ENCODE measurements around the gene HSD17B4.
"Not testable (repeated sequence)": the region's sequence is repeated elsewhere in the genome, so short reads cannot be mapped to it uniquely, and the experiment has no call there.

Gene HSD17B4

GRCh38 chr5:119476341-119476740 lies 24.0 kb downstream of the HSD17B4 start:
- Histone ChIP-seq H3K27me3 (ENCODE audit: control insufficient read depth in 1 of 2, insufficient read depth in 2 of 2, low read length in 2 of 2) (no peaks in the 10 kb centered on the region), H3K4me3 (ENCODE audit: low read depth in 1 of 2, low read length in 2 of 2) (no peak overlapping the region), H3K4me1 (ENCODE audit: control insufficient read depth in 1 of 2, insufficient read depth in 2 of 2, low read length in 2 of 2) (no peaks in the 10 kb centered on the region), H3K27ac (ENCODE audit: low read depth, low read length) (no peak overlapping the region), H3K36me3 (ENCODE audit: control insufficient read depth in 1 of 2, insufficient read depth in 2 of 2, low read length in 2 of 2) (peaks cover 14 to 34% of the 10 kb centered on the region in 2 donors), H3K9me3 (ENCODE audit: control insufficient read depth in 1 of 2, low read length in 2 of 2) (no peaks in the 10 kb centered on the region), H3K9ac (ENCODE audit: low read depth in 1 of 2, low read length in 2 of 2) (no peak overlapping the region)

GRCh38 chr5:119478781-119479180 lies 26.5 kb downstream of the HSD17B4 start:
- Histone ChIP-seq H3K9me3 (ENCODE audit: control insufficient read depth in 1 of 2, low read length in 2 of 2) (no peaks in the 10 kb centered on the region), H3K36me3 (ENCODE audit: control insufficient read depth in 1 of 2, insufficient read depth in 2 of 2, low read length in 2 of 2) (peaks cover 10 to 35% of the 10 kb centered on the region in 2 donors), H3K27me3 (ENCODE audit: control insufficient read depth in 1 of 2, insufficient read depth in 2 of 2, low read length in 2 of 2) (no peaks in the 10 kb centered on the region), H3K4me3 (ENCODE audit: low read depth in 1 of 2, low read length in 2 of 2) (no peak overlapping the region), H3K4me1 (ENCODE audit: control insufficient read depth in 1 of 2, insufficient read depth in 2 of 2, low read length in 2 of 2) (no peaks in the 10 kb centered on the region), H3K9ac (ENCODE audit: low read depth in 1 of 2, low read length in 2 of 2) (no peak overlapping the region), H3K27ac (ENCODE audit: low read depth, low read length) (no peak overlapping the region)

- H3K9me3 ChIP-seq (ENCODE audit: control insufficient read depth in 1 of 2, low read length in 2 of 2); H3K9ac ChIP-seq (ENCODE audit: low read depth in 1 of 2, low read length in 2 of 2); H3K27ac ChIP-seq (ENCODE audit: low read depth, low read length); H3K4me3 ChIP-seq (ENCODE audit: low read depth in 1 of 2, low read length in 2 of 2); H3K4me1 ChIP-seq (ENCODE audit: control insufficient read depth in 1 of 2, insufficient read depth in 2 of 2, low read length in 2 of 2); H3K27me3 ChIP-seq (ENCODE audit: control insufficient read depth in 1 of 2, insufficient read depth in 2 of 2, low read length in 2 of 2): not testable (repeated sequence)
- H3K36me3 ChIP-seq (ENCODE audit: control insufficient read depth in 1 of 2, insufficient read depth in 2 of 2, low read length in 2 of 2): peaks cover 7 to 30% of the 10 kb centered on the region in 2 donors
Measured at GRCh38 chr5:119480629-119481028, 28.3 kb downstream of the HSD17B4 start.

- no peak overlapping the region for H3K4me3 ChIP-seq (ENCODE audit: low read depth in 1 of 2, low read length in 2 of 2)
- peaks cover 7 to 28% of the 10 kb centered on the region in 2 donors for H3K36me3 ChIP-seq (ENCODE audit: control insufficient read depth in 1 of 2, insufficient read depth in 2 of 2, low read length in 2 of 2)
- H3K9ac ChIP-seq (ENCODE audit: low read depth in 1 of 2, low read length in 2 of 2): no peak overlapping the region
- no peaks in the 10 kb centered on the region for H3K9me3 ChIP-seq (ENCODE audit: control insufficient read depth in 1 of 2, low read length in 2 of 2)
- H3K27me3 ChIP-seq (ENCODE audit: control insufficient read depth in 1 of 2, insufficient read depth in 2 of 2, low read length in 2 of 2): no peaks in the 10 kb centered on the region
- no peaks in the 10 kb centered on the region for H3K4me1 ChIP-seq (ENCODE audit: control insufficient read depth in 1 of 2, insufficient read depth in 2 of 2, low read length in 2 of 2)
- H3K27ac ChIP-seq (ENCODE audit: low read depth, low read length): no peak overlapping the region
Measured at GRCh38 chr5:119483155-119483554, 30.9 kb downstream of the HSD17B4 start.

- Histone ChIP-seq H3K4me3 (ENCODE audit: low read depth in 1 of 2, low read length in 2 of 2) (no peak overlapping the region), H3K27me3 (ENCODE audit: control insufficient read depth in 1 of 2, insufficient read depth in 2 of 2, low read length in 2 of 2) (no peaks in the 10 kb centered on the region), H3K9ac (ENCODE audit: low read depth in 1 of 2, low read length in 2 of 2) (no peak overlapping the region), H3K27ac (ENCODE audit: low read depth, low read length) (no peak overlapping the region), H3K9me3 (ENCODE audit: control insufficient read depth in 1 of 2, low read length in 2 of 2) (no peaks in the 10 kb centered on the region), H3K36me3 (ENCODE audit: control insufficient read depth in 1 of 2, insufficient read depth in 2 of 2, low read length in 2 of 2) (peaks cover 7 to 25% of the 10 kb centered on the region in 2 donors), H3K4me1 (ENCODE audit: control insufficient read depth in 1 of 2, insufficient read depth in 2 of 2, low read length in 2 of 2) (no peaks in the 10 kb centered on the region)
Measured at GRCh38 chr5:119484884-119485283, 32.6 kb downstream of the HSD17B4 start.

- H3K27me3 ChIP-seq (ENCODE audit: control insufficient read depth in 1 of 2, insufficient read depth in 2 of 2, low read length in 2 of 2): no peaks in the 10 kb centered on the region
- H3K4me1 ChIP-seq (ENCODE audit: control insufficient read depth in 1 of 2, insufficient read depth in 2 of 2, low read length in 2 of 2): no peaks in the 10 kb centered on the region
- no peak overlapping the region for H3K9ac ChIP-seq (ENCODE audit: low read depth in 1 of 2, low read length in 2 of 2)
- no peak overlapping the region for H3K4me3 ChIP-seq (ENCODE audit: low read depth in 1 of 2, low read length in 2 of 2)
- H3K27ac ChIP-seq (ENCODE audit: low read depth, low read length): no peak overlapping the region
- peaks cover 9 to 18% of the 10 kb centered on the region in 2 donors for H3K9me3 ChIP-seq (ENCODE audit: control insufficient read depth in 1 of 2, low read length in 2 of 2)
- H3K36me3 ChIP-seq (ENCODE audit: control insufficient read depth in 1 of 2, insufficient read depth in 2 of 2, low read length in 2 of 2): peaks cover 24 to 43% of the 10 kb centered on the region in 2 donors
Measured at GRCh38 chr5:119501671-119502179, 49.4 kb downstream of the HSD17B4 start.

- not testable (repeated sequence) for H3K9ac ChIP-seq (ENCODE audit: low read depth in 1 of 2, low read length in 2 of 2); H3K4me3 ChIP-seq (ENCODE audit: low read depth in 1 of 2, low read length in 2 of 2); H3K4me1 ChIP-seq (ENCODE audit: control insufficient read depth in 1 of 2, insufficient read depth in 2 of 2, low read length in 2 of 2); H3K27me3 ChIP-seq (ENCODE audit: control insufficient read depth in 1 of 2, insufficient read depth in 2 of 2, low read length in 2 of 2); H3K27ac ChIP-seq (ENCODE audit: low read depth, low read length)
- peaks cover 17 to 31% of the 10 kb centered on the region in 2 donors for H3K36me3 ChIP-seq (ENCODE audit: control insufficient read depth in 1 of 2, insufficient read depth in 2 of 2, low read length in 2 of 2)
- peaks cover 9 to 18% of the 10 kb centered on the region in 2 donors for H3K9me3 ChIP-seq (ENCODE audit: control insufficient read depth in 1 of 2, low read length in 2 of 2)
Measured at GRCh38 chr5:119503939-119504338, 51.6 kb downstream of the HSD17B4 start.

GRCh38 chr5:119512277-119512676 lies 60.0 kb downstream of the HSD17B4 start:
- peaks cover 24 to 44% of the 10 kb centered on the region in 2 donors for H3K36me3 ChIP-seq (ENCODE audit: control insufficient read depth in 1 of 2, insufficient read depth in 2 of 2, low read length in 2 of 2)

GRCh38 chr5:119515192-119515591 lies 62.9 kb downstream of the HSD17B4 start:
- Histone ChIP-seq H3K36me3 (ENCODE audit: control insufficient read depth in 1 of 2, insufficient read depth in 2 of 2, low read length in 2 of 2) (peaks cover 25 to 40% of the 10 kb centered on the region in 2 donors), H3K27ac (ENCODE audit: low read depth, low read length) (no peak overlapping the region), H3K9ac (ENCODE audit: low read depth in 1 of 2, low read length in 2 of 2) (no peak overlapping the region), H3K9me3 (ENCODE audit: control insufficient read depth in 1 of 2, low read length in 2 of 2) (no peaks in the 10 kb centered on the region), H3K4me3 (ENCODE audit: low read depth in 1 of 2, low read length in 2 of 2) (no peak overlapping the region), H3K4me1 (ENCODE audit: control insufficient read depth in 1 of 2, insufficient read depth in 2 of 2, low read length in 2 of 2) (no peaks in the 10 kb centered on the region), H3K27me3 (ENCODE audit: control insufficient read depth in 1 of 2, insufficient read depth in 2 of 2, low read length in 2 of 2) (no peaks in the 10 kb centered on the region)

More at GRCh38 chr5:119512277-119512676, 60.0 kb downstream of the HSD17B4 start:
- H3K9ac ChIP-seq (ENCODE audit: low read depth in 1 of 2, low read length in 2 of 2): no peak overlapping the region
- H3K4me3 ChIP-seq (ENCODE audit: low read depth in 1 of 2, low read length in 2 of 2): no peak overlapping the region
- H3K27me3 ChIP-seq (ENCODE audit: control insufficient read depth in 1 of 2, insufficient read depth in 2 of 2, low read length in 2 of 2): no peaks in the 10 kb centered on the region
- H3K27ac ChIP-seq (ENCODE audit: low read depth, low read length): no peak overlapping the region
- no peaks in the 10 kb centered on the region for H3K4me1 ChIP-seq (ENCODE audit: control insufficient read depth in 1 of 2, insufficient read depth in 2 of 2, low read length in 2 of 2)
- no peaks in the 10 kb centered on the region for H3K9me3 ChIP-seq (ENCODE audit: control insufficient read depth in 1 of 2, low read length in 2 of 2)

GRCh38 chr5:119517115-119517514 lies 64.8 kb downstream of the HSD17B4 start:
- H3K36me3 ChIP-seq (ENCODE audit: control insufficient read depth in 1 of 2, insufficient read depth in 2 of 2, low read length in 2 of 2): peaks cover 17 to 23% of the 10 kb centered on the region in 2 donors
- not testable (repeated sequence) for H3K27me3 ChIP-seq (ENCODE audit: control insufficient read depth in 1 of 2, insufficient read depth in 2 of 2, low read length in 2 of 2)

GRCh38 chr5:119521232-119521631 lies 68.9 kb downstream of the HSD17B4 start:
- H3K9ac ChIP-seq (ENCODE audit: low read depth in 1 of 2, low read length in 2 of 2): no peak overlapping the region
- H3K27ac ChIP-seq (ENCODE audit: low read depth, low read length): no peak overlapping the region
- H3K4me3 ChIP-seq (ENCODE audit: low read depth in 1 of 2, low read length in 2 of 2): no peak overlapping the region
- H3K4me1 ChIP-seq (ENCODE audit: control insufficient read depth in 1 of 2, insufficient read depth in 2 of 2, low read length in 2 of 2): no peaks in the 10 kb centered on the region
- no peaks in the 10 kb centered on the region for H3K9me3 ChIP-seq (ENCODE audit: control insufficient read depth in 1 of 2, low read length in 2 of 2)
- H3K27me3 ChIP-seq (ENCODE audit: control insufficient read depth in 1 of 2, insufficient read depth in 2 of 2, low read length in 2 of 2): no peaks in the 10 kb centered on the region
- peaks cover 15 to 16% of the 10 kb centered on the region in 2 donors for H3K36me3 ChIP-seq (ENCODE audit: control insufficient read depth in 1 of 2, insufficient read depth in 2 of 2, low read length in 2 of 2)

More at GRCh38 chr5:119517115-119517514, 64.8 kb downstream of the HSD17B4 start:
- H3K9me3 ChIP-seq (ENCODE audit: control insufficient read depth in 1 of 2, low read length in 2 of 2); H3K9ac ChIP-seq (ENCODE audit: low read depth in 1 of 2, low read length in 2 of 2); H3K4me3 ChIP-seq (ENCODE audit: low read depth in 1 of 2, low read length in 2 of 2); H3K4me1 ChIP-seq (ENCODE audit: control insufficient read depth in 1 of 2, insufficient read depth in 2 of 2, low read length in 2 of 2); H3K27ac ChIP-seq (ENCODE audit: low read depth, low read length): not testable (repeated sequence)

Data from duodenal mucosa (tissue), 2 donors.